ENCODE results near the gene UBL3.

UBL3 gene

DNA sequence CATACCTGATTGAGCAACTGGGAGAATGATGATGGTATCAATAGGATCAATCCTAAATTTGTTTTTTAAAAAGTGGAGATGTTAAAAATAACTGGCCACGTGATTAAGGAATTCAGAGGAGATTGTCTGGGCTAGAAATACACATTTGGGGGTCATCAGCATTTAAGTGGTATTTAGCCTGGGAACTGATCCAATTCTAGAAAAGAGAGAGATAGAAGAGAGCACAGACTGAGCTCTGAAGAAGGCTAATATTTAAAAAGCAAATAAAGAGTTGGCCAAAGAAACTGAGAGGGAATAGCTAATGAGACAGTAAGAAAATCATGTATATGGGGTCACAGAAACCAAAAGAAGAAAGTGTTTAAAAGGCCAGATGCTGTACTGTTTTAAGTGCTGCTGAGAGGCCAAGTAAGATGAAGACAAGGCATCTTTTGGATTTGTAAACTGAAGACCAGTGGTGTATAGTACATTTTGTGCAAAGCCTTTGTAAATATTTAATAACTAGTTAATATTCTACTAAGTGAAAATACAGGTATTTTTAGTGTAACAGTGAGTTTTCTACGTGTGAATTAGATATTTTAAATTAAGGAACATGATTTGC, 40.2 kb downstream of the UBL3 start:
- no peak for DNase-seq (ENCODE audit: low spot score)

DNA sequence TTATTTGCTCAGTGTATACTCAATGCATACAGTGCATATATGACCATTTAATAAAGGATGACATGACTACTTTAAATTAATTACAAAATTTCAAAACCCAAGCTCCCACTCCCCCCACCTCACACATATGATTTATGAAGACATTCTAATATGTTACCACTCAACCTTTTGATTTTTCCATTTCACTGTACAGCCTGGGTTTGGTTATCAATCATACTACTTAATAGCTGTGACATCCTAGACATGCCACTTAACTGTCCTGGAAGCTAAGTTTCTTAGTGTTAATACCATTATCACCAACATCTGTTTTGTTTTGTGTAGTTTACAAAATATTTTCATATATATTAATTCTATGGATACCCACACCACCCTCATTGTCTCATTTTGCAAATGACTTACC, 42.2 kb downstream of the UBL3 start:
- no peak for DNase-seq (ENCODE audit: low spot score)

DNA sequence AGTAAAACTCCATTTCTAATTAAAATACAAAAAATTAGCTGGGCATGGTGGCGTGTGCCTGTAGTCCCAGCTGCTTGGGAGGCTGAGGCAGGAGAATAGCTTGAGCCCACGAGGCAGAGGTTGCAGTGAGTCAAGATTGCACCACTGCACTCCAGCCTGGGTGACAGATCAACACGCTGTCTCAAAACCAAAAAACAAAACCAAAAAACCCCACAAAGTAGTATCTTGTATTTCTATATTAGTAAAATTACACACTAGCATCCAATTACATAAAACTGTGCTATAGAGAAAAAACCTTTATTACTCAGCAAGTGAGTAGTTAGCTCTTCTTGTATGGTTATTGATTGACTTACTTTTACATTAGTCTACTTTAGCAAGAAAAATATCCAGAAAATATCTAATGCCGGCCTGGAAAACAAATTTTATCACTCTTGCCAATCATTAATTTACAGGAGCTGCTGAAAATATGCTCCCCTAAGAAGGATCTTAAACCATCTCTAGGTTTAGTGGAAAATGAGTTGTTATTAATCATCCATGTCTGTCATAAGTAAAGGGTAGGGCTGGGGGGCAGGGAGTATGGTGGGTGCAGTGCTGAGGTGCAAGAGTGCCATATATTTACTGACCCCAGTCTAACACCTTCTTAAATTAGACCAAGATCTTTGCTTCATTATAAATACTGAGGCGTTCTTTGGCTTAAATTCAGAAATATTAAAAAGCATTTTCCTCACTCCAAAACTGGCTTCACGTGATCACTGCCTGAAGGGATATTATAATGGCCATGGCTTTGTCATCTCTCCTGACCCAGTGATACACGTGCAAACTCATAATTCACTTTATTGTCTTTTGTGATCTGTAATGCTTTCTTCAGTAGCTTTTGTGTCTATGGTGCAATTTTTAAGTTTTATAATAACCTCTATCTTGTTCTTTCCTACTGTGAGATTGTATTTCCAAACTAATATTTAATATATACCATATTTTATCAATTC, 44.1 kb downstream of the UBL3 start:
- no peak for DNase-seq (ENCODE audit: low spot score)

DNA sequence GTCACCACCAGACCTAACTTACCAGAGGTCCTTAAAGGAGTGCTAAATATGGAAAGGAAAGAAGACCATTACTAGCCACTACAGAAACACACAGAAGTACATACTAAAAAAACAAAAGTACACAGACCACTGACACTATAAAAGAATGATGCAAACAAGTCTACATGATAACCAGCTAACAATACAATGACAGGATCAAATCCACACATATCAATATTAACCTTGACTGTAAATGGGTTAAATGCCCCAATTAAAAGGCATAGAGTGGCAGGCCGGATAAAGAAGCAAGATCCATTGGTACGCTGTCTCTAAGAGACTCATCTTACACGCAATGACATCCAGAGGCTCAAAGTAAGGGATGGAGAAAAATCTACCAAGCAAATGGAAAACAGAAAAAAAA, 47.2 kb downstream of the UBL3 start:
- no peak for DNase-seq (ENCODE audit: low spot score)

DNA sequence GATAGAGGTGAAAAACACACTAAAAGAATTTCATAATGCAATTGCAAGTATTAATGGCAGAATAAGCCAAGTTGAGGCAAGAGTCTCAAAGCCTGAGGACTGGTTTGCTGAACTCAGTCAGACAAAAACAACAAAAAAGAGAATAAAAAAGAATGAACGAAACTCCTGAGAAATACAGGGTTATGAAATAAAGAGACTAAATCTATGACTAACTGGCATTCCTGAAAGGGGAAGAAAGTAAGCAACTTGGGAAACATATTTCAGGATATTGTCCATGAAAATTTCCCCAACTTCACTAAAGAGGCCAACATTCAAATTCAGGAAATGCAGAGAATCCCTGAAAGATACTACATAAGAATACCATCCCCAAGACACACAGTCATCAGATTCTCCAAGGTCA, 47.8 kb downstream of the UBL3 start:
- DNase-seq (ENCODE audit: low spot score) = no peak

DNA sequence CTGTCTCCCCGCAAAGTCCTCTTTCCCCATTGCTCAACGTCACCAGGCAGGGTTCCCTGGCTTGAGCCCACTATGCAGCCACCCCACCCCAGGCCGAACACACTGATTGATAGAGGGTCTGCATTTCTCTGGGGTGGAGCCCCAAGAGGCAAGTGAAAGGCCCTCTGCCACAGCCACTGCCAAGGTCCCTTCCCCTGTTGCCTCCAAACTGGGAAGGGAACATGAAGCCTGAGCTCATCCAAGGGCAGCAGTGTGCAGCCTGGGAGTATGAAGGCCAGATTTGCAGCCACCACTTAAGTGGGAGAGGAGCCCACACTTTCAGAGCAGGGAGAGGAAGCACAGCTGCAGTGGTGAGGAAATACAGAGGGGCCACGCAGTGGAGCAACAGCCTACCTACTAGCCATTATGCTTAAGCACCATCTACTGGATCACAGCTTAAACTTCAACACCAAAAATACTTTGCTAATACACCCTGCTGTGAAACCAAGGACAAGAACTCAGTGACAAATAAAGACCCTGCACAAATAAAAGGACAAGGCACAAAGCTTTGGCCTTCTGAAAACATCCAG, 48.6 kb downstream of the UBL3 start:
- no peak for DNase-seq (ENCODE audit: low spot score)

DNA sequence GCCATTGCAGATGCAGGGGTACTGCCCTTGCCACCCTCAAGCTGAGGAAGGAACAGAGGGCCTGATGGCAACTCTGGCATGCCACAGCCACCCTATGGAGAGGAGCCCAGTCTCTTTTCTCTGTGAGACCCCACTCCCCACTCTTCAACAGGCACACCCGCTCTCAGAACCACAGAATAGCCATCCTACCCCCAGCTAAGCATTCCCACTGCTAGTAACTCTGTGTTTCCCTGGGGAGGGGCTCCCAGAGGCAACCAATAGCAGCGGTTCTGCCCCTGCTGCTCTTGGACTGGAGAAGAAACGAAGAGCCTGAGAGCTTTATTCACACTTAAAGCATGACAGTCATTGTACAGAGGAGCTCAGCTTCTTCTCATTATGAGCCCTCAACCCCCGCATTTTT, 49.3 kb downstream of the UBL3 start:
- no peak for DNase-seq (ENCODE audit: low spot score)

DNA sequence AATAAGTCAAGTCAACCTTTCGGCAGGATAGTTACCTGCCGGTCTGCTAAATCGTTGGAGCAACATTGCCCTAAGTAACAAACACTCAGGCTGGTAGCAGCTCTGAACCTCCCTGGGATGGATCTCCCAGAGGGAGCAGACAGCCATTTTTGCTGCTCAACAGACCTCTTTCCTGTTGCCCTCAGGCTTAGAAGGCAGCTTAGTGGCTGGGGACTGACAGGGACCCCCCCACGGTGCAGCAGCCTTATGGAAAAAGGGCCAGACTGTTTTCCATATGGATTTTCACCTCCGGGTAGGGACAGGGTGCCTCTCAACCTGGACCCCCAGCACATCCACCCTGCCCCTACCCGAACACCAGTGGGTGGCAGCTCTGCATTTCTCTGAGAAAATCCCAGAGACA, 49.7 kb downstream of the UBL3 start:
- DNase-seq (ENCODE audit: low spot score) = no peak

DNA sequence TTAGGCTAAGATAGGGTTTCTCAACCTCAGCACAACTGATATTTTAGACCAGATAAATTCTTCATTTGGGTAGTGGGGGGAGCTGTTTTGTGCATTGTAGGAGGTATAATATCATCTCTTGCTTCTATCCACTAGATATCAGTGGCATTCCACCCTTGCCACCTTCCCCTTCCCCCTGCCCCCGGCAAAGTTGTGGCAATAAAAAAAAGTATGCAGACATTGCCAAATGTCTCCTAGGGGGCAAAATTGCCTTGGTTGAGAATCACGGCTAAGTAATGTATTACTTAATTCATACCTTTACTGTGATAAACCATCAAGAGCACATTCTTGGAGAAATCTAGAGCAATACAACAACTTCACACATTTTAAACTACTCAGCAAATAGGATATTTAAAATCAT, 51.4 kb downstream of the UBL3 start:
- DNase-seq (ENCODE audit: low spot score) = no peak

DNA sequence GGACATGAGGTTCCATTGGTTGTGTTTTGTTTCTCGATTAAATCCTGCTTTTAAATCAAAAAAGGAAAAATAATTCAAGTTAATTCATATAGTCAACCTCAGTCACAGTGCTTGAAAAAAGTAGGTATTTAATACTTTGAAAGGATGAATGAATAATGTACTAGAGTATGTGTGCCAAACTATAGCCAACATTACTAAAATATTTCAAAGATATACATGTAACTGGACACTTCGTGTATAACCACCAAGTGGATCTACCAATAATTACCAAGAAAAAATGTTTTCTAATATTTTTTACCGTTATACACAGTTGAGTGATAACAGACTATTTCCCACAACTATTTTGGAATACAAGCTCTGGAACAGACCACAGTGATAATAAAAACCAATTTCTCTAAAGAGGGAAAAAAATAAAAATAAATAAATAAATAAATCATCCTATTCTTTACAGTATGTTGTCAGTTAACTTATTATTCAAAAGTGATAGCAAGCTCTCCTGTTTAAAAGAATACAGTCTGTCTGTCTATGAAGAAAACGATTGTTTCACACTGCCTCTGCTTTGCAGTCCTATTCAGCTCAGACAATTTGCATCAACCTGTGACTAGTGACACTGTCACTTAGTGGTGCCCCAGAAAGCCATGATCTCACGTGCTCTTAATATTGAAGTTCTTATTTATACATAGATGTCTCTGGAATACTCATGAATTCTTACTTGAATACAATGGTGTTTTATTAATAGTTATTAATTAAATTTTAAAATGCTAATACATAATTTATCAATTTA, 58.2 kb downstream of the UBL3 start:
- DNase-seq (ENCODE audit: low spot score) = no peak

DNA sequence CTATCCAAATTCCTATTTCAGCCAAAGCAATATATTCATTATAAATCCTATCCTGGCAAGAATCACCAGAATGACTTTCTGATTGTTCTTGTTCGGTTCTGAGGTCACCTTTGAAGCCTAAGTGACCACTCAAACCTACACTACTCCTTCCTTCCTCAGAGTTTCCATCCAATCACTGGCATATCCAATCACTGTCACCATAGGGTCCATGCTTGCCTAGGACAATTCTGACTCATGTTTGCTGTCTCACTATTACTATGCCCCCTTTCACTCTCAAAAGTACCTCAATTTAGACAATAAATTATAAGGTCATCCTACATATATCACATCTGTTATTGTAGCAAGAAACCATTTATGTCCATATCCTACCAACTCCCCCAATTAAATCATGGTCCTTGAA, 58.9 kb downstream of the UBL3 start:
- no peak for DNase-seq (ENCODE audit: low spot score)

DNA sequence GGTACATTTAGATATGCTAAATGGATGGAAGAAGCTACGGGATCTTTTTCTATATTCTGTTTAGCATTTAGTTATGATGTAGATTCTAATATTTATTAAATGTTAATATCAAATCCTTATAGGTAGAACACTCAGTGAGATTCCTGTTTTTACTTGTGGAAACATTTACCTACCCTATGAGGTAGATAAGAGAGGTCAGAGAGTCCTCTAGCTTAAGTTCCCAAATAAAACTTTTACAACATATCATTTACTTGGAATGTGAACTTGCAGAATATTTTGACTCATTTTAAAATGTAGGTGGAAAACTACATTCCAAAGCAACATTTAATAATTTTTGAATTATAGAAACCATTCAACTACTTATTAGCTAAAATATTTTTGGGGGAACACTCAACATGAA, 63.7 kb downstream of the UBL3 start:
- no peak for DNase-seq (ENCODE audit: low spot score)

DNA sequence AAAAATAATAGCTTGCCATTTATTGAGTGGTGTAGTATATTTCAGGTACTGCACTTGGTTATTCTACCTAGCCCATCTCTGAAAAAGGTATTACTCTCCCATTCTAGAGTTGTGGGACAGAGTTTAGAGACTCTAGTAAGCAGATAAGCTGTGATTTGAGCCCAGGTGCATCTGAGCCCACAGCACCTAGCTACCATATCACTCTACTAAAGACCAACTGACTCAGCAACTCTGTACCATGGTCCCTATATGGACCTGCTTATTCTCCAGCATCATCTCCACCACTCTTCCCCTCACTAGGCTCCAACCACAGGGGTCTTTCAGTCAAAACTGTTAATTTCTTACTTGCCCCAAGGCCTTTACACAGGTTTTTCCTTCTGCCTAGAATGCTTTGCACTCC, 64.4 kb downstream of the UBL3 start:
- no peak for DNase-seq (ENCODE audit: low spot score)

DNA sequence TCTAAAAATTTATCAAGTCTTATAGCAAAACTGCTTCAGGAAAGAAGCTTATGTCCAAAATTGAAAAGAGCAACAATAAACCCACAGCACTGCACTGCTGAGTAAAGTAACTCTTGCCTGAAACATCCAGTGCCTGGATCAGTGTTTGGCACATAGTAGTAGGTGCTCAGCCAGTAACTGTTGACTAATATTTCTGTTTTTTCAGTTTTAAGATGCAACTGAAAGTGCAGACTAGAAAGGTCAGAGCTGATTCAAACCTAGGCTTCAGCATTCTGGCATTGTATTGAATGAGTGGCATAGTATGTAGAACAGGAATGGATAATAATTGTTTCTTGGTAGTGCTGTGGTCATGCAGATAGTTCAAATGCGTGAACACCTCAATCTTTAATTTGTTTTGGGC, 67.6 kb downstream of the UBL3 start:
- DNase-seq (ENCODE audit: low spot score) = no peak

DNA sequence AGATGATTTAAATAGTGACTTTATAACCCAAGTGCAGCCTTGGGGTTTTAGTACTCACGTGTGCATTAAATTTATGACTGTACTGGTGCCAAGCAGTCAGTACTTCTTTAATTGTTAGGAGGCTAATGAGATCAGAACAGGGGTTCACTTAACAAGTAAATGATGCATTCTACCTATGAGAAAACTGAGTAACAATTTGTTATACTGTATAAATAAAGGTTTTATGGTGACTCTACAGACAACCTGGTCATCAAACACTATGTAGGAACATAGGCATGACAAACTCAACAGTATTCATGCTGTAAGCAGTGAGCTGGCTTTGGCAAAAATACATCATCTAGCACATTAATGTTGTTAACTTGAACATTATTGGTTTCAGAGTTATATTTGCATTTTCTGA, 75.6 kb downstream of the UBL3 start:
- no peak for DNase-seq (ENCODE audit: low spot score)

DNA sequence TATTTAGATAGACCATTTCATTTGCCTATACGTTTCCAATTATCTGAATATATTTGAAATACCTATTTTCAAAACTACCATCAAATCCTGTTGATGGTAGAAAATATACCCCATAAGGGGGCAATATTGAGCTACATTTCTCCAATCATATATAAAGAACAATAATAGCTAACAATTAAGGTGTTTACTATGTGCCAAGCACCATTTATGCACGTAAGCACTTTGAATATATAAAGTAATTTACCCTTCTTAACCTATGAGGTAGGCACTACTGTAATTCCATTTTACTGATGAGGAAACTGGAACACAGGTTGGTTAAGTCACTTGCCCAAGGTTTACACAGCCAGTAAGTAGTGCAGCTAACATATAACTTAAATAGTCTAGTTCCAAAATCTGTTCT, 79.2 kb downstream of the UBL3 start:
- DNase-seq (ENCODE audit: low spot score) = no peak

DNA sequence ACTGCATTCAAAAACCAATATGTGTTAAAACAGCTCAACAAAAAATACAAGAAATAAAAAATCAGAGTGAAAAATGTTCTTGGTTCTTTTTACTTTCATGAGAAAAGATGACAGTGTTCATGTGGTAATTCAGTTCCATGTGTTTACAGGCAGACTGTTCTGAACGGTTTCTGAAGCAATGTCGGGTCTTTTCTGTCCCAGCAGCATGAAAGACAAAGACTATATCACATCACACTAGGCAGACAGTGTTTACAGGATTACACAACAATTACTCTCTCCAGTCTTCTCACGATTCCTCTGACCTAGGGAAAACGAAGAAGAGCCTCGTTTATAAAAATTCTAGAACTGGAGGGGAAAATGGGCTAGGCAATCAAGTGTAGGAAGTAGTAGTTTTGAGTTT, 83.4 kb downstream of the UBL3 start:
- DNase-seq (ENCODE audit: low spot score) = no peak

DNA sequence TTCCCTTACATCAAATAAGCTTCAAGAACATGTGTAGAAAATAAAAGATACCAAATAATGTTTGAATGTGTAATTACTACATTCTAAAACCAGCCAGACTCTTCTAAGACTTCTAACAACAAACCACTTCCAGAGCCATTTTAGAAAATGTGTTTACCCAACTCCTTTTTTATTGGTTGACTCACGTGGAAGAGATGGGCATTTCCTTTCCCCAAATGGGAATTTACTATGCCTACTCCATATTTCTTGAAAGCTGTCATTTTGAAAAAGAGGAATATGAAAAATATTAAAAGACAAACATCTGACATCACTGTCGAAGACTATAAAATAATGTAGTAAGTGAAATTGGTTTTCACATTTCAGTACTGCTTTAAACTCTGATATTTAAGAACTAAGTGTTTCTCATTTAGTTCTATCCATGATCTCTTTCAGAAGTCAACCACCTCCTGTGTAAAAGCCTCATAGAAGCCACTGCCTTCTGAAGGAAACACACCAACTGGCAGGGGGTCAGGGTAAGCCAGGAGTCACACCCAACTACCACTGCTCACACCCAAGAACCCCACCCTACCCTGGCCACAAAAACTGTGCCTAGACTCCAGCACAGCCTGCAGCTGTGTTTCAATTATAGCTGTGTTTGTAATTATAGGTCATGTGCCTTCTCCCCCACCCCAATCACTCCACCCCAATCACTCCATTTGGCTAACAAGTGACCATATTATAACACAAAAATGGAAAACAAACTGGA, 86.8 kb downstream of the UBL3 start:
- DNase-seq (ENCODE audit: low spot score) = no peak

DNA sequence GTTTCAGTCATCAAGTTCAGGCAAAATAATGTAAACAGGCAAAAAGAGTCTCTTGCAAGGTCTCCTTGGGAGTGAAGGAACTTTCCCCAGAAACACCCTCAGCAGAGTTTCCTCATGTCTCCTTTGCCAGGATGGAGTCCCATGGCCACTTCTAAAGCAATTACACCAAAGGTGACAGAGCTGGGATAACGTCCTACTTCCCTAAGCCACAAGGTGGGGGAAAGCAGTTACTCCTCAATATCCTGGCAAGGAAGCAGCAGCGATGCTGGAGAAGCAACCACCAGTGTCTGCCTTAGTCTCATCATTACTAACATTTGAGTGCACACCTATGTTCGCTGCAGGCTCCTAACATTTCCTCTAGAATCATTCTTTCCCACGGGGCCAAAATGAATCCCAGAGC, 88.6 kb downstream of the UBL3 start:
- DNase-seq (ENCODE audit: low spot score) = no peak

DNA sequence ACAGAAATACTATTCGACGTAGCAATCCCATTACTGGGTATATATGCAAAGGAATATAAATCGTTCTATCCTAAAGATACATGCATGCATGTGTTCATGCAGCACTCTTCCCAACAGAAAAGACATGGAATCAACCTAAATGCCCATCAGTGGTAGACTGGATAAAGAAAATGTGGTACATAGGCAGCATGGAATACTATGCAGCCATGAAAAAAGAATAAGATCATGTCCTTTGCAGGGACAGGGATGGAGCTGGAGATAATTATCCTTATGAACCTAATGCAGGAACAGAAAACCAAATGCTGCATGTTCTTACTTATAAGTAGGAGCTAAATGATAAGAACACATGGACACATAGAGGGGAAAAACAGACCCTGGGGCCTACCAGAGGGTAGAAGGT, 89.3 kb downstream of the UBL3 start:
- DNase-seq (ENCODE audit: low spot score) = no peak

DNA sequence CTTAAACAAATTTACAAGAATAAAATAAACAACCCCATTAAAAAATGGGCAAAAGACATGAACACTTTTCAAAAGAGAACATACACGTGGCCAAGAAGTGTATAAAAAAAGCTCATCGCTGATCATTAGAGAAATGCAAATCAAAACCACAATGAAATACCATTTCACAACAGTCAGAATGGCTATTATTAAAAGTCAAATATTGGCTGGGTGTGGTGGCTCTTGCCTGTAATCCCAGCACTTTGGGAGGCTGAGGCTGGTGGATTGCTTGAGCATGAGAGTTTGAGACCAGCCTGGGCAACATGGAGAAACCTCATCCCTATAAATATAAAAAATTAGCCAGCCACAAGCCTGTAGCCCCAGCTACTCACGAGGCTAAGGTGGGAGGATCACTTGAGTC, 89.9 kb downstream of the UBL3 start:
- DNase-seq (ENCODE audit: low spot score) = no peak

DNA sequence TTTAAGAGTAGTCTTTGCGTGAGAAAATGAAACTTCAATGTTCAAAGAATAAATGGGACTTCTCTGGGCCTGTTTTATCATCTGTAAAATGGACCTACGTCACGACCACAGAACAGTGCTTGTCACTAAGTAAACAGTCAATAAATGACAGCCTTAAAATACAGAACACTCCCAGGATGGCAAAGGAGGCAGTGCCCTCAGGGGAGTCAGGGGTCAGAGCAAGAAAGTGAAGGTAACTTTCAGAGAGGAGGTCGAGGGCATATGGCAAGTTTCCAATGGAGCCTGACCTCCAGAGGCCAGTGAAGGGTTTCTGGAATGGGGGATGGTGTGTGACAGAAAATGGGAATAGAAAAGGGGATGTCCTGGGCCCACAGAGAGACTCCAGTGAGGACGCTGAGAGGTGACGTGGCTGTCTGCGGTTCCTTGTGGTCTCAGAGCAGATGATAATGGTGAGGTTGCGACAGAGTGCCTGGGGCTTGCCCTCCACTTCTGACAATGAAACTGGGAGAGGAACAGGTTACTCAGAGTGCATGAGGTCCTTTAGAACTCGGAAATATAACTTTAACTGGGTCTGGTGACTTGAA, 91.8 kb downstream of the UBL3 start:
- DNase-seq (ENCODE audit: low spot score) = peak; percentile 16

Data from HuH-7 (cell line).